HPDE6-E6E7 (cell line): Measurements from ENCODE around the gene SMIM27.
A peak's percentile ranks its signal among the peaks of the same experiment; 100 is the strongest.
"Not testable (repeated sequence)": the region's sequence is repeated elsewhere in the genome, so short reads cannot be mapped to it uniquely, and the experiment has no call there.

Experiments used
- DNase-seq: peaks from one replicate; pipeline ENCODE4 v3.0.0; 2011; ENCODE audit warnings: missing footprints; ENCODE audit errors: extremely low spot score

The SMIM27 gene, protein sequence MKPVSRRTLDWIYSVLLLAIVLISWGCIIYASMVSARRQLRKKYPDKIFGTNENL

DNA sequence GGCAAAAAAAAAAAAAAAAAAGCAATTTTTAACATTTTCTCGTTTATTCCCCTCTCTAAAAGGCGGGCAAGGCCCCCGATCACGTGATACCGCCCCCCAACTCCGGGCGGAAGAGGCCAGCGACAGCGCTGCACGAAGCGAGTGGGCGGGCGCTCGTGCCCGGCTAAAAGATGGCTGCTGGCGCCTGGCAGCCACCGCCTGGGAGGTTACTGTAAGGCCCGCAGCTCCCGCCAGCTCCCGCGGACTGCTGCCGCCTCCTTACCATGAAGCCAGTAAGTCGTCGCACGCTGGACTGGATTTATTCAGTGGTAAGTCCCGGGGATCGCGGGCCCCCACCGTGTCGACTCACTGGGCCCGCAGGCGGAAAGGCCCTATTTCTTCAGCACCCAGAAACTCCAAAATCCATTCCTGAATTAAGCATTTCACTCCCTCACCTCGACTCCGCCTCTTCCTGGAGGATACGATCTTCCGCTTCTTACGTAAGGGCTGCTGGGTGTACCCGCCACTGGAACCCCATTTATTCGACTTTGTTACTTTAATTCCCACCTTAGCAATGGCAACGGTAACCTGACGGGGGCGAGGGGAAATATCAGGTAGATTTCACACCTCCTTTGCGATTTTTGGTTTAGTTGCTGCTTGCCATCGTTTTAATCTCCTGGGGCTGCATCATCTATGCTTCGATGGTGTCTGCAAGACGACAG lies at the start of gene SMIM27, which contains the start of gene TOPORS:
Gene SMIM27 (plus strand): TSS at position 156 of the 701 bp plus-strand sequence. CDS start 108 bp downstream, at position 264.
Gene TOPORS (minus strand): TSS at position 415 of the 701 bp plus-strand sequence. CDS start 150 bp downstream, at position 265.
- peak; percentile 73 for DNase-seq

DNA sequence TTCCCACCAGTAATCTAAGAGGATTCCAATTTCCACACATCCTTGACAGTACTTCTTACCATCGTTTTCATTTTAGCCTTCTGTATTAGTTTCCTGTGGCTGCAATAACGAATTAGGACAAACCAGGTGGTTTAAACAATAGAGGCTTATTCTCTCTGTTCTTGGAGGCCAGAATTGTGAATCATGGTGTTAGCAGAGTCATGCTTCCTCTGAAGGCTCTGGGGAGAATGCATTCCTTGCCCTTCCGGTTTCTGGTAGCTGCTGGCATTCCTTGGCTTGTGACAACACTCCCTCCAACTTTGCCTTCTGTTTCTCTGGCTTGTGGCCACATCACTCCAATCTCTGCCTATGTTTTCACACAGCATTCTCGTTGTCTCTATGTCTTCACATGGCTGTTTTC lies 49.7 kb upstream of the SMIM27 start:
- DNase-seq = peak; percentile 27

DNA sequence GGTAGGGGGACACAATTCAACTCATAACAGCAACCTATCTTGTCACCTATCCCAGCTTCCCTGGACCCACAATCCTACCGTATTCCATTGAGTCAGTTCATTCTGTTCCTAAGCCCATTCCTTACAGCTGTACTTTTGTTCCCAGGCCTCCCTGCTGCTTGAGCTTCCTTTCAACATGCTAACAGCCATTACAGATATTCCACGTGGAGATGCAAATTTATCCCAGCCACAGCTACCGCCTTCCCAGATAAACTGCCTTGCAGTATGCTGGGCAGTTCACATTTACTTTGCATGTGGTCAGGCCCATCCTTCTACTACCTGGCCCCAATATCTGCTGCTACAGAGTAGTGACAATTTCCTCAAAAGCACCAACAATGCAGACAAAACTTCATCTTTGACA lies 49.1 kb upstream of the SMIM27 start:
- DNase-seq = no peak

DNA sequence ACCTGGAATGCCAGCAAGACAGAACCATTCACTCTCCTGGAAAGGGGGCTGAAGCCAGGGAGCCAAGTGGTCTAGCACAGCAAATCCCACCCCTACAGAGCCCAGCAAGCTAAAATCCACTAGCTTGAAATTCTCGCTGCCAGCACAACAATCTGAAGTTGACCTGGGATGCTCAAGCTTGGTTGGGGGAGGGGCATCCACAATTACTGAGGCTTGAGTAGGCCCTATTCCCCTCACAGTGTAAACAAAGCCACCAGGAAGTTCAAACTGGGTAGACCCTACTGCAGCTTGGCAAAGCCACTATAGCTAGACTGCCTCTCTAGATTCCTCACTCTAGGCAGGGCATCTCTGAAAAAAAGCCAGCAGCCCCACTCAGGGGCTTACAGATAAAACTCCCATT lies 43.4 kb upstream of the SMIM27 start:
- no peak for DNase-seq

DNA sequence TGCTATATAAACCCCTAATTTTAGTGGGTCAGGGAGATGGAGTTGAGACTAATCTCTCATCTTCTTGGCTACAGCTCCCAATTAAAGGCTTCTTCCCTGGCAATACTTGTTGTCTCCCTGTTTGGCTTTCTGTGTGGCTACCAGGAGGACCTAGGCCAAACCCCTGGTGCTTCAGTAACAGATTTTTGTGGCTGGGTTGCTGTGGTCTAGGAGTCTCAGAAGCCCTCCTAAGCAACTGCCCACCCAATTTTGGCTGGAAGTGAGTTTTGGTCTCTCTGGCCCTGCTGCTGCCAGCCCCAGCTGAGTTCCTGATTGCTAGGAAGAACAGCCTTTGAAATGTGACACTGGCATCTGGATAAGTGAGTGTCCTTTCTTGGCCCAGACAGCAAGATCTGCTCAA lies 35.9 kb upstream of the SMIM27 start:
- no peak for DNase-seq

DNA sequence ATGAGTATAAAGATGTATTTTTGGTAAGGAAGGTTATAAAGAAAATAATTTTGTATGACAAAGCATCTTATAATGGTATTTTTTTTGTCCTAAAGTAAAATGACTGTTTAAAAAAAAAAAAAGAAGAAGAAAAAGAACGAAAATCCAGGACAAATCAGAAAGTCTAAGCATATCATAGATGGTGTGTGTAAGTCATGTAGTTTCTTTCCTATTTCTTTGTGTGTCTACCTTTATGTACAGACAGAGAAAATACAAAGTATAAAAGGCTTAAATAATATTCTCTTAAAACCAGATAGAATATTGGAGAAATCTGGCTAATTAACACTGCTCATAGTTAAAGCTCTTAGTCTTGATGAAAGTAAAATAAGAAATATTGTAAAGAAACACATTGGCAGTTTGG lies 33.9 kb upstream of the SMIM27 start:
- no peak for DNase-seq

DNA sequence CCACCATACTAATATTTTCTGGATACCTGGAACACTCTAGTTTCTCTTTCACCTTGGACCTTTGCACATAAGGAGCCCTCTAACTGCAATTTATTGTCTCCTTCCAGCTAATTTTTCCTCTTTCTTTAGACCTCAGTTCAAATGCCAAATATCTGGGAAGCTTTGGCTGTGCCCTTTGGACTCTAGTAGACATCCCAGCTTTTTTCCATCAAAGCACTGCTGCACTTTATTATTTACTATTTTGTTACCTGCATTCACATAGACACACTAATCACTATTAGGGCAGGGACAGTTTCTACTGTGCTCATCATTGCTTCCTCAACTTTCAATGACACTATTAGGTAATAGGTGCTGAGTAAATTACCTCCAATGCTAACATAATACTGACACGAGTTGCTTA lies 28.2 kb upstream of the SMIM27 start:
- DNase-seq = no peak

DNA sequence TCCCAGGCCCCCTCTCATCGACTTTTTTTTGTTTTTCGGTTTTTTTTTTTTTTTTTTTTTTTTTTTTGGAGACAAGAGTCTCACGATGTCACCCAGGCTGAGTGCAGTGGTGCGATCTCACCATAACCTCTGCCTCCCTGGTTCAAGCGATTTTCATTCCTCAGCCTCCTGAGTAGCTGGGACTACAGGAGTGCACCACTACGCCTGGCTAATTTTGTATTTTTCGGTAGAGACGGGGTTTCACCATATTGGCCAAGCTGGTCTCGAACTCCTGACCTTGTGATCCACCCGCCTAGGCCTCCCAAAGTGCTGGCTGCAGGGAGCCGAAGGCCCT lies 27.6 kb upstream of the SMIM27 start:
- not testable (repeated sequence) for DNase-seq

DNA sequence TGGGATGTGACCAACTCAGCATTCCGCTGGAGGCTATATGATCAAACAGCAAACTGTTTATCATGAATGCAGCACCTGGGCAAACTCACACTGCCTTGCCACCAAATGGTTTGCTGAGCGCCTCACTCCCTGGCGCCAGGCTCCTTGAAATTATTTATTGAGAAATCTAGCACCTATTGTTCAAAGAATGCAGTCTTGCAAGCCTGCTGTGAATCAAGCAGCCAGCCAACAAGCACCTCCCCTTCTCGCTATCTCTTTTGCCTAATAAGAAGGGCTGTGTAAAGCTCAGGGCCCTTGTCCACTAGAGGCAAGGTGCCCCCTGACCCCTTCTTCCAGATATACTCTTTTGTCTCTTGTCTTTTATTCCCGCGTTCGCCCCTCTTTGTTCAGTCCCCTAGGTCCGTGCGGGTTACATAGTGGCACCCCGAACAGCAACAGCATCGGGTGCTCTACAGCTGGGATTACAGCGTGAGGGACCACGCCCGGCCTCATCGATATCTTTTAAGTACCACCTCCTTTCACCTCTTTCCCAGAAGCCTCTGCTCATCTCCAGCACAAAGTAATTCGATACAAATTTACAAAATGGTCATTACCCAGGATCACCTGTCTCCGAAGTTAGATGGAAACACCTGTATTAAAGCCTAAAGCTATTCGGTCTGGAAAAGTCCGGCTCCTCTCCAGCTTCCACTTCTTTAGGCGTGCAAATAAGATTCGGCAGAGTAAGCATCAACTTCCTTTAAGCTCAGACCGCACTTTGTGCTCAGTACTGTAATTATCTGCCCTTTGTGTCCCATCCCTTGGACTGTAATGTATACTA lies 27.0 kb upstream of the SMIM27 start:
- no peak for DNase-seq

DNA sequence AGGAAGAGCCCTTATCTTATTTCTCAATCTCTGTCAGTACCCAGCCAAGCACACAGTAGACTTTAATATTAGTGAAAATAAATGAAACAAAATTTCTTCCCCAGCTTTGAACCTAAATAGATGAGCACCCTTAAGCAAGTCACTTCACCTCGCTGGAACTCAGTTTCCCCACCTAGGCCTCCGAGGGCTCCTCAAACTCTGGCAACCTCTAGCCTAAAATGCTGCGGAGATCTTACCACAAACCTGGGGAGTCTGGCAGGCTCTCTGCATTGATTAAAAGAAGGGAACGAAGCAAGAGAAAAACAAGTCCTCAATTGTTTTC lies 26.5 kb upstream of the SMIM27 start:
- DNase-seq = no peak

DNA sequence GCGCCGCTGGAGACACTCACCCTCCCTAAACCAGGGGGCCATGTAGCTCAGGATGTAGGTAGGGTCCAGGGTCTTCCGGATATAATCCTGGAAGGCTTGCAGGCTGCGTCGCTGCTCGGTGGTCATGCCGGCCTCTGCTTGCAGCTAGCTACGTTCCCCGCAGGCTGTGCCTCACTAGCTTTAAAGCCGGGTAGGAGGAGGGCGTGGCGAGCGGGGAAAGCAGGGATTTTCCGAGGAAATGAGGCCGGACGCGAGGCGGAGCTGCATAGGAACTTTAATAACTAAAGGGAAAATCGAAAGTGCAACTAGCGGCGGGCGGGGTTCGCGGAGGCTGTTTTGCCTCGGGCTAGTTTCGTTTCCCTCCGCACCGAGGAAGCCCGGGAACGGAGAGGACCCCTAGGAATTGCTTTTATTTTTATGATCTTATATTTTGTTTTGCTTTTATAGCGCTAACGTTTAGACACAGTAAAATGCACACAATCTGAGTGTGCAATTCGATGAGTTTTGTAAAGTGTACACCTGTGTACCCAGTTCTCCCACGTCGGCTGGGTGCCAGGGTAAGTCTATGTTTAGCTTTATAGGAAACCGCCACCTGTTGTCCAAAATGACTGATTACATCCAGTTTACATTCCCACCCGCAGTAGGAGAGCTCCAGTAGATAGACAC lies 26.0 kb upstream of the SMIM27 start, which contains the start of gene RIGI:
Gene RIGI (minus strand): TSS at position 156 of the 666 bp plus-strand sequence. CDS start 30 bp downstream, at position 126.
- DNase-seq = peak; percentile 63

DNA sequence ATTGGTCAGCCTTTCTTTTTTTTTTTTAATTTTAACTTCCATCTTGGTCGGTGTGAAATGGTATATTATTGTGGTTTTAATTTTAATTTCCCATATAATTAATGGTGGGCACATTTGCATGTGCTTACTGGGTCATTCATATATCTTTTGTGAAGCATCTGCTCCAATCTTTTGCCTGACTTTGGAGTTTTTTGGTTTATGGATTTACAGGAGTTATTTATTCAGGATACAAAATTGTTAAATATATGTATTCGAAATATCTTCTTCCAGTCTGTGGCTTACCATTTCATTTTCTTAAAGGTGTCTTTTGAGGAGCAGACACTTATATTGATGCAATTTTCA lies 25.4 kb upstream of the SMIM27 start:
- no peak for DNase-seq

DNA sequence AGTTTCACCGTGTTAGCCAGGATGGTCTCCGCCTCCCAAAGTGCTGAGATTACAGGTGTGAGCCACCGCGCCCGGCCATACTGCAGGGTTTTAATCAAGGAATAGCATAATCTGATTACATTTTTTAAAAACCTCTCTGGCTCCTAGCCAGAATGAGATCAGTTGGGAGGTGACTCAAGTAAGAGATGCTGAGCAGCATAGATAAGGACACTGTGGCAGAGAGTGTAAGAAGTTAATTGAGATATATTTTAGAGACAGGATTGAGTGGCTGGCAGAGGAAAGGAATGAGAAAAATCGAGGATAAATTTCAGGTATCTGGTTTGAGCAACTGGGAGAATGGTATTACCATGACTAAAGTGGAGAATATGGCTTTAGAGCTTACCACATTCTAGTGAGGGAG lies 18.8 kb upstream of the SMIM27 start:
- DNase-seq = no peak

DNA sequence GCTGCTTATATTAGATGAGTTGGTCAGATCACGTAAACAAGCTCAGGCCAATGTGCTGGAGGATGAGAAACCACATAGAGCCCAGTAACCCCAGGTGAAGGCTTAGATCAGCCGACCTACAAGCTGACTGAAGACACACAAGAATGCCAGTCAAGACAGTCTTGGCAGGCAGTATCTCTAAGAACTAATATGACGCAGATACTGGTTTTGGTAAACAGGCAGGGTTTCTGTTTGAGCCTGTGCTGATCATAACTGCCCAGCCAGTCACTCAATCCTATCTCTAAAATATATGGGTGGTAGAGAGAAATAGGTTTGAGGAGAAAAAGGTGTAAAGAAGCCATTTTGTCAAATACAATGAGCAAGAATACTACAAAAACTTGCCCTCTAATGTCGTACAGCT lies 18.3 kb upstream of the SMIM27 start:
- no peak for DNase-seq

DNA sequence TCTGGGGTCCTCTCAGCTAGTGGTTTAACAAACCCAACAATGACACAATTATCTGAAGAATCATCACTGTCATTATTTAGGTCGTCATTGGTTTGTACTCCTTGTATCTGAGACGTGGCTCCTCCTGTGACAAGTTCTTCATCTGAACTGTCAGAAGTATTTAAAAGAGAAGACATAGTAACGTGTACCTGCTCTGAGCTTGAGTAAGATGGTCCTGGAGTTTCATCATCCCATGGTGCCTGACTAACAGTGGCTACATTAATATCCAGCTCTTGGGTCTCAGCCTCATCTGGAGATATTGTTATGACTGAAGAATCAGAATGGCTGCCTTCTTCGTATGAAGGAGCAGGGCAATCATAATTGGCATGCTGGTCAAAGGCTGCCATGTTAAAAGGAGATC lies 9.1 kb upstream of the SMIM27 start:
- no peak for DNase-seq

DNA sequence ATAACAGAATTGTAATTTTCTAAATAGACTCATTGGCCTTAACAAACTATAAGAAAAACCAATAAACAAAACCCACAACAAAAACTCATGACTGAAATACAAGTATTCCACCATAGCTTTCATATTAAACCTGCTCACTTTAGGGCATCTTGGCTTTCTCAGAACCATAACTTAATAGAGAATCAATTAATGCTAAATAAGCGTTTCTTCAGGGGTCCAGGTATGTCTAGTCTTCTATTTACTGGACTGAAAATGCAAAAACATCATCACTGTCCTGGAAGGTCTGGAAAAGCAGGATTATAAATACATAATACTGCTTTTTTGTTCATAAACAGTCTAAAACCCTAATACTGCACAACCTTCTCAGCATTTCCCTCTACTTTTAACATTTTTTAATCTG lies 6.2 kb upstream of the SMIM27 start:
- no peak for DNase-seq

DNA sequence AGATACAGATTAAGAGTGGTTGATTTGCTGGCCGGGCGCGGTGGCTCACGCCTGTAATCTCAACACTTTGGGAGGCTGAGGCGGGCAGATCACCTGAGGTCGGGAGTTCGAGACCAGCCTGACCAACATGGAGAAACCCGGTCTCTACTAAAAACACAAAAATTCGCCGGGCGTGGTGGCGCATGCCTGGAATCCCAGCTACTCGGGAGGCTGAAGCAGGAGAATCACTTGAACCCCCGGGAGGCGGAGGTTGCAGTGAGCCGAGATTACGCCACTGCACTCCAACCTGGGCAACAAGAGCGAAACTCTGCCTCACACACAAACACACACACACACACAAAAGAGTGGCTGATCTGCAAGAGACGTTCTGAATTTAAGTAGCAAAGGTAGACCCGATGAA lies 3.9 kb upstream of the SMIM27 start:
- not testable (repeated sequence) for DNase-seq

DNA sequence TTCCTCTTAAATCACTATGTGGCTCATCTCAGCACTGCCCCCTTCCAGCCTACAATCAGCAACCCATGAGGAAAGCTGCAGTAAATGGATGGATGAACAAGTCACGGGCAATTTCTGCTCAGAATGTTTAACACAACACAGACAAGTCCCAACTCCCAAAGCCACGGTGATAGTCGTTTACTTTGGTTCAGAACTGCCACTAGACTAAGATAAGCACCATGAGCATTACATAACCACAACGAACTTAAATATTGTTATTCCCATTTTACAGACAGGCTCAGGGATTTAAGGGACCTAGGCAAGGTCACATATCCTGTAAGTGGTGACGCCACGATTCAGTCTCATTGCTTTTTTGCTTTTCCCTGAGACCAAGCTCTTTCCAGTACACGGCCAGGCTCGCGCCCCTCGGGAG lies 2.0 kb upstream of the SMIM27 start:
- DNase-seq = no peak

DNA sequence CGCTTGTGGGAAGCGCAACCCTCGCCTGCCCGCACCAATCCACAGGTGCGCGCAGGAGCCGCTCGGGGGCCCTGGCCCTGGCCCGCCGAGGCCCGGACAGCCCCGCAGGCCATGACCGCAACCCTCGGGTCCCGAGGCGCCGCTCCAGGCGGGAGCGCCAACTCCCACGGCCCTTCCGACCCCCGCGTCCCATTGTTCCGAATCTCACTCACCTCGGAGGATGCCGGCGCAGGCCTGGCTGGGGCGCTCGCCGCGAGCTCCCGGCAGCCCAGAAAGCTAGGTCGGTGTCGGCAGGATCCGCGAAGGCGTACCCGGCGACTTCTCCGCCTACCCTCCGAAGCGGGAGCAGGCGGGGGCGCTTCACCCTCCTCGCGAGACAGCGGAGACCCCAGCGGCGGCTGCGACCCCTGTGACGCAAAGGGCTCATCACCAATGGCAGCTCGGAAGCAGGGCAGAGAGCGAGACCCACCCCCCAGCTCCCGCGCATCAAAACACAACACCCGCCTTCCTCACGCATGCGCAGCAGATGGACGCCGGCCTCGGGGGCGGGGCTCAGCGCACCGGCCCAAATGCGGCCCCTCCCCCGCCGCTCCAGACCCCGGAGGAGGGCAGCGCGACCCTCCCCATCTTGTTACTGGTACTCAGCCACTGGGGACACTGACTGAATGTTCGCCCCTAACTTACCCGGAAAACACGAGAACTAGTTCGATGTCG lies 1.4 kb upstream of the SMIM27 start:
- peak; percentile 92 for DNase-seq

DNA sequence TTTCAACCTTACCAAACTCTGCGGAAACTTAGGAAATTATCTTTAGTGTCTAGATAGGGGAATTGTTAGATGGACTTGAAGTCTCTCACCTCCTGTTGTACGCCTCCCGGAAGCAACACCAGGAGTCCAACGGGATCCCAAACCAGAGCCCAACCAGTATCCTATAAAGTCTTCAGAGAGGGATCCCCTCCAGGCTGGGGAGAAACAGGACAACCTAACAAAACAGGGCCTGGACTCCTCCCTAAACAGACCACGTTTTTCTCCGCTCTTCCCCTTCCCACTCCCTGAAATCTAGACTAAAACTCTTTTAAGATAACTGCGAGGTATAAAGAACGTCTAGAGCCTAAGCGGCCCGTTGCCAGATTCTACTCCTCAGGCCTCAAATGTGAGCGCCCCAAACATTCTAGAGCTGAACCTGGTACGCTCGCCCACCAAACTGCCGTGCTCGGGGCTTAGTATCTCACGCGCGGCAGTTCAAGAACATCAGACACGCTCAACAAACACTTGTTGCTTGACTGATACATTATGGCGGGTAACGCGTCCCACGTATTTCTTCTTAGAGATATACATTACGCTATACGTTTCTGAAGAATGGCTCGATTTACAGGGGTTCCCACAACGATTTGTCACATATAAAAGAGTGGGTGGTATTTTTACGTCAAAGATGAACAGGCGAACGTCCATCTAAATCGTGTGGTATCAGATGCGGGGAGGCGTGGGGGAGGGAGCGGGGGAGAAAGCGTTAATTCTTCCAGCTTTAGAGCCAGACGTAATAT lies 663 bp upstream of the SMIM27 start:
- no peak for DNase-seq

DNA sequence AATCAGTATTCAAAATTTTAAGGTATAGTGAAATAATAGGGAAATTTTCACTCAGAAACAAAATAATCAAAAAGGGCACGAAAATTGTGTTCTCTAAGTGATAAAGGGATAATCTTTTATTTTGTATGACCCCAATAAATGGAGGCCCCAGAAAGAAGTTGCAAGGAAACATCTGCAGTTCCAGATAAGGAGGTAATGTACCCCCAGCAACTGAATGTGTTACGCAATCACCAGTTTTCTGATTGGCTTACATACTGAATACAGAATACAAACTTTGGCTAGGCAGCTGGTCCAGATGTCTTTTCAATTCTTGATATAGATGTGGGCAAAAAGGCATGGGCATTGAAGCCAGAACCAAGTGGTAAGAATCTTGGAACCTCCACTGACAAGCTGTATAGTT lies 2.0 kb downstream of the SMIM27 start:
- no peak for DNase-seq
